CD4-positive, alpha-beta memory T cell (primary cell): Measurements from ENCODE around the gene DLK1. TPM values are rescaled to one million over a fixed set of nuclear protein-coding genes. Genes with fewer than 3 reads are reported as not detected.

Source experiments
- CTCF ChIA-PET: fragments of 350-600 bp; sonication (Branson Sonifier 250); formaldehyde crosslinking; loops from one replicate; lab custom pipeline; 2021; ENCODE audit warnings: inconsistent platforms; ENCODE audit not compliant: partially characterized antibody; lab: Charles Lee
- POLR2A ChIA-PET: fragments of 350-600 bp; sonication (Branson Sonifier 250); formaldehyde crosslinking; loops from one replicate; lab custom pipeline; 2021; ENCODE audit not compliant: partially characterized antibody; lab: Charles Lee
- DNase-seq, 5 donors: peaks; one replicate each; pipeline versions ENCODE4 v3.0.0 to v3.0.0-alpha.2; 2020 to 2022; ENCODE audit warnings: mixed read lengths in 1 of 5
- H3K27ac ChIP-seq: one replicate; pipeline ENCODE4 v1.7.0; 2013; ENCODE audit warnings: low read depth, low read length
- H3K27me3 ChIP-seq: 2 replicates; pipeline ENCODE4 v1.7.0; 2013; ENCODE audit warnings: mild to moderate bottlenecking, low read length, moderate library complexity; ENCODE audit not compliant: insufficient read depth
- H3K36me3 ChIP-seq: 2 replicates; pipeline ENCODE4 v1.7.0; 2013; ENCODE audit warnings: mild to moderate bottlenecking, low read length, moderate library complexity; ENCODE audit not compliant: insufficient read depth
- H3K4me1 ChIP-seq: 2 replicates; pipeline ENCODE4 v1.7.0; 2013; ENCODE audit warnings: mild to moderate bottlenecking, low read length, moderate library complexity; ENCODE audit not compliant: insufficient read depth
- H3K4me3 ChIP-seq, 2 donors: one replicate each; pipeline ENCODE4 v1.7.0; 2013; ENCODE audit warnings: low read length in 2 of 2, mild to moderate bottlenecking in 1 of 2
- H3K9me3 ChIP-seq, 2 donors: one replicate each; pipeline ENCODE4 v1.7.0; 2013; ENCODE audit warnings: low read length in 2 of 2, control low read depth in 1 of 2; ENCODE audit not compliant: control insufficient read depth in 1 of 2
- H3K27ac Mint-ChIP-seq, 7 donors: one replicate each; pipeline ENCODE4 v1.8.0; 2020 to 2021; ENCODE audit warnings: mixed read lengths in 7 of 7, mild to moderate bottlenecking in 6 of 7, inconsistent platforms in 3 of 7, moderate library complexity in 3 of 7
- H3K27me3 Mint-ChIP-seq, 2 donors: one replicate each; pipeline ENCODE4 v1.8.0; 2020 to 2021; ENCODE audit warnings: mixed read lengths in 2 of 2
- H3K36me3 Mint-ChIP-seq, 2 donors: one replicate each; pipeline ENCODE4 v1.8.0; 2020 to 2021; ENCODE audit warnings: mixed read lengths in 2 of 2, inconsistent platforms in 1 of 2, mild to moderate bottlenecking in 1 of 2
- H3K4me1 Mint-ChIP-seq, 4 donors: one replicate each; pipeline ENCODE4 v1.8.0; 2020 to 2021; ENCODE audit warnings: mixed read lengths in 4 of 4, mild to moderate bottlenecking in 1 of 4
- H3K4me3 Mint-ChIP-seq, 8 donors: one replicate each; pipeline ENCODE4 v1.8.0; 2020 to 2021; ENCODE audit warnings: mixed read lengths in 8 of 8, mild to moderate bottlenecking in 7 of 8, moderate library complexity in 6 of 8, inconsistent platforms in 3 of 8
- H3K9me3 Mint-ChIP-seq, 8 donors: one replicate each; pipeline ENCODE4 v1.8.0; 2020 to 2021; ENCODE audit warnings: mixed read lengths in 8 of 8, mild to moderate bottlenecking in 5 of 8, inconsistent platforms in 3 of 8, moderate library complexity in 1 of 8
- intact Hi-C: fragments of 100-400 bp; cut with micrococcal nuclease; formaldehyde crosslinking; loops from one replicate; pipeline ENCODE4 v1.15.1; 2023
- polyA plus RNA-seq, 2 donors: library from polyadenylated mRNA; unstranded; fragments of 300-500 nt; fragmentation: Illumina TruSeq; gene quantifications; one replicate each; pipeline ENCODE4 v1.2.3, GENCODE V29; 2021
- total RNA-seq, 2 experiments: library from RNA; stranded (reverse); gene quantifications; one replicate each; pipeline ENCODE4 v1.2.3, GENCODE V29; 2021

DLK1 gene
- total and polyA plus RNA-seq, 4 experiments from 2014 or later, result not detected

- intact Hi-C loops, result no loop called here
- CTCF ChIA-PET, result no interaction called here
Observed at GRCh38 chr14:100702590-100702989, 24.1 kb upstream of the DLK1 start.

GRCh38 chr14:100703386-100704220 is 23.1 kb upstream of the DLK1 start:
- Mint-ChIP-seq H3K27me3 (peaks cover 9 to 21% of the 10 kb centered on the region in 2 donors), H3K36me3 (no peaks in the 10 kb centered on the region), H3K27ac (no peak overlapping the region), H3K4me1 (peaks cover 0 to 5% (median 3%) of the 10 kb centered on the region in 4 donors), H3K4me3 (no peak overlapping the region), H3K9me3 (peaks cover 0 to 2% (median 0%) of the 10 kb centered on the region in 8 donors)
- Histone ChIP-seq H3K4me1 (no peaks in the 10 kb centered on the region), H3K4me3 (no peak overlapping the region), H3K9me3 (no peaks in the 10 kb centered on the region), H3K27me3 (no peaks in the 10 kb centered on the region), H3K27ac (no peak overlapping the region), H3K36me3 (no peaks in the 10 kb centered on the region)
- intact Hi-C loops, result no loop called here
- ChIA-PET POLR2A (no interaction called here), CTCF (no interaction called here)
- no peak for DNase-seq

More at GRCh38 chr14:100702590-100702989, 24.1 kb upstream of the DLK1 start:
- Mint-ChIP-seq H3K4me1 (peaks cover 0 to 4% (median 3%) of the 10 kb centered on the region in 4 donors), H3K9me3 (peaks cover 0 to 2% (median 0%) of the 10 kb centered on the region in 8 donors), H3K27me3 (peaks cover 9 to 23% of the 10 kb centered on the region in 2 donors), H3K4me3 (no peak overlapping the region), H3K27ac (no peak overlapping the region), H3K36me3 (no peaks in the 10 kb centered on the region)
- Histone ChIP-seq H3K27ac (no peak overlapping the region), H3K9me3 (no peaks in the 10 kb centered on the region), H3K27me3 (no peaks in the 10 kb centered on the region), H3K4me1 (no peaks in the 10 kb centered on the region), H3K36me3 (no peaks in the 10 kb centered on the region), H3K4me3 (no peak overlapping the region)
- DNase-seq, result no peak
- POLR2A ChIA-PET, result no interaction called here

- Histone ChIP-seq H3K36me3 (no peaks in the 10 kb centered on the region), H3K4me1 (no peaks in the 10 kb centered on the region), H3K4me3 (no peak overlapping the region), H3K27ac (no peak overlapping the region), H3K27me3 (no peaks in the 10 kb centered on the region), H3K9me3 (no peaks in the 10 kb centered on the region)
- Mint-ChIP-seq H3K27me3 (peaks cover 15 to 19% of the 10 kb centered on the region in 2 donors), H3K27ac (no peak overlapping the region), H3K4me1 (peaks cover 0 to 5% (median 3%) of the 10 kb centered on the region in 4 donors), H3K36me3 (no peaks in the 10 kb centered on the region), H3K4me3 (no peak overlapping the region), H3K9me3 (no peaks in the 10 kb centered on the region)
- CTCF ChIA-PET, result interaction anchor here (1.0 kb wide), 1 partner anchor 27 kb away, joined by 3 read pairs; no protein-coding TSS in a partner anchor
- intact Hi-C loops, result no loop called here
- no peak for DNase-seq
- POLR2A ChIA-PET, result no interaction called here
Observed at GRCh38 chr14:100706200-100706599, 20.5 kb upstream of the DLK1 start.

- intact Hi-C loops, result no loop called here
- Histone ChIP-seq H3K27ac (no peak overlapping the region), H3K4me3 (no peak overlapping the region), H3K36me3 (no peaks in the 10 kb centered on the region), H3K9me3 (no peaks in the 10 kb centered on the region), H3K4me1 (no peaks in the 10 kb centered on the region), H3K27me3 (no peaks in the 10 kb centered on the region)
- Mint-ChIP-seq H3K4me1 (peaks cover 0 to 5% (median 3%) of the 10 kb centered on the region in 4 donors), H3K4me3 (no peak overlapping the region), H3K36me3 (no peaks in the 10 kb centered on the region), H3K27ac (no peak overlapping the region), H3K9me3 (no peaks in the 10 kb centered on the region), H3K27me3 (peaks cover 15 to 24% of the 10 kb centered on the region in 2 donors)
- ChIA-PET CTCF (interaction anchor here (1.0 kb wide), 1 partner anchor 26 kb away, joined by 3 read pairs; no protein-coding TSS in a partner anchor), POLR2A (no interaction called here)
- DNase-seq, result no peak
Observed at GRCh38 chr14:100706860-100707259, 19.8 kb upstream of the DLK1 start.

GRCh38 chr14:100708425-100709288 is 18.0 kb upstream of the DLK1 start:
- Histone ChIP-seq H3K4me3 (no peak overlapping the region), H3K27me3 (no peaks in the 10 kb centered on the region), H3K9me3 (no peaks in the 10 kb centered on the region), H3K27ac (no peak overlapping the region), H3K4me1 (no peaks in the 10 kb centered on the region), H3K36me3 (no peaks in the 10 kb centered on the region)
- Mint-ChIP-seq H3K9me3 (no peaks in the 10 kb centered on the region), H3K36me3 (no peaks in the 10 kb centered on the region), H3K4me3 (no peak overlapping the region), H3K27ac (no peak overlapping the region), H3K27me3 (peaks cover 21 to 25% of the 10 kb centered on the region in 2 donors), H3K4me1 (peaks cover 0 to 5% (median 3%) of the 10 kb centered on the region in 4 donors)
- DNase-seq, result no peak
- CTCF ChIA-PET, result no interaction called here
- POLR2A ChIA-PET, result no interaction called here
- intact Hi-C loops, result no loop called here

GRCh38 chr14:100709289-100710284 is 17.1 kb upstream of the DLK1 start:
- no peaks in the 10 kb centered on the region for H3K36me3 ChIP-seq
- intact Hi-C loops, result no loop called here
- Mint-ChIP-seq H3K4me1 (peaks cover 0 to 5% (median 3%) of the 10 kb centered on the region in 4 donors), H3K27me3 (peaks cover 22% of the 10 kb centered on the region in 2 donors), H3K27ac (no peak overlapping the region), H3K4me3 (no peak overlapping the region), H3K9me3 (no peaks in the 10 kb centered on the region), H3K36me3 (no peaks in the 10 kb centered on the region)
- no peaks in the 10 kb centered on the region for H3K9me3 ChIP-seq
- H3K4me3 ChIP-seq, result no peak overlapping the region
- ChIA-PET CTCF (interaction anchor here (1.0 kb wide), 1 partner anchor 918 kb away, joined by 3 read pairs; no protein-coding TSS in a partner anchor), POLR2A (no interaction called here)
- no peaks in the 10 kb centered on the region for H3K27me3 ChIP-seq
- peak in 2 of 5 donors; percentile 12 to 26 for DNase-seq
- H3K4me1 ChIP-seq, result no peaks in the 10 kb centered on the region
- H3K27ac ChIP-seq, result no peak overlapping the region
